Measurements from ENCODE around the gene RPS27A.
A peak's percentile ranks its signal among the peaks of the same experiment; 100 is the strongest.
"Not testable (repeated sequence)": the region's sequence is repeated elsewhere in the genome, so short reads cannot be mapped to it uniquely, and the experiment has no call there.

Gene RPS27A

GRCh38 chr2:55277310-55277709 lies 44.8 kb downstream of the RPS27A start:
- H3K79me2 ChIP-seq (ENCODE audit: low read length) = no peaks in the 10 kb centered on the region
- no peak overlapping the region for H3K4me2 ChIP-seq (ENCODE audit: low read length)
- H3K36me3 ChIP-seq (replicated peaks; ENCODE audit: low read depth, low read length) = no peaks in the 10 kb centered on the region
- H3K9ac ChIP-seq (ENCODE audit: low read length) = no peak overlapping the region
- H4K20me1 ChIP-seq (ENCODE audit: insufficient read depth, low read length) = no peaks in the 10 kb centered on the region
- H3K4me1 ChIP-seq (ENCODE audit: low read length) = 0 out of 2 replicates have a peak, but pooled peaks cover 4% of the 10 kb centered on the region
- no peak overlapping the region for H3K27ac ChIP-seq (ENCODE audit: low read length)
- H3K27me3 ChIP-seq (ENCODE audit: low read depth, low read length) = no peaks in the 10 kb centered on the region
- H2AFZ ChIP-seq (ENCODE audit: low read depth, low read length) = no peak overlapping the region
- no peak for TF ChIP-seq EZH2phosphoT487 (IDR thresholded peaks at IDR 0.05; ENCODE audit: low read depth)
- TF ChIP-seq, protein P1, sequence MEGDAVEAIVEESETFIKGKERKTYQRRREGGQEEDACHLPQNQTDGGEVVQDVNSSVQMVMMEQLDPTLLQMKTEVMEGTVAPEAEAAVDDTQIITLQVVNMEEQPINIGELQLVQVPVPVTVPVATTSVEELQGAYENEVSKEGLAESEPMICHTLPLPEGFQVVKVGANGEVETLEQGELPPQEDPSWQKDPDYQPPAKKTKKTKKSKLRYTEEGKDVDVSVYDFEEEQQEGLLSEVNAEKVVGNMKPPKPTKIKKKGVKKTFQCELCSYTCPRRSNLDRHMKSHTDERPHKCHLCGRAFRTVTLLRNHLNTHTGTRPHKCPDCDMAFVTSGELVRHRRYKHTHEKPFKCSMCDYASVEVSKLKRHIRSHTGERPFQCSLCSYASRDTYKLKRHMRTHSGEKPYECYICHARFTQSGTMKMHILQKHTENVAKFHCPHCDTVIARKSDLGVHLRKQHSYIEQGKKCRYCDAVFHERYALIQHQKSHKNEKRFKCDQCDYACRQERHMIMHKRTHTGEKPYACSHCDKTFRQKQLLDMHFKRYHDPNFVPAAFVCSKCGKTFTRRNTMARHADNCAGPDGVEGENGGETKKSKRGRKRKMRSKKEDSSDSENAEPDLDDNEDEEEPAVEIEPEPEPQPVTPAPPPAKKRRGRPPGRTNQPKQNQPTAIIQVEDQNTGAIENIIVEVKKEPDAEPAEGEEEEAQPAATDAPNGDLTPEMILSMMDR (IDR thresholded peaks at IDR 0.05; ENCODE audit: low read depth, low read length) = no peak
- no peak overlapping the region for H3K4me3 ChIP-seq (ENCODE audit: low read length)
- H3K9me3 ChIP-seq (ENCODE audit: insufficient read depth, low read length) = no peaks in the 10 kb centered on the region

DNA sequence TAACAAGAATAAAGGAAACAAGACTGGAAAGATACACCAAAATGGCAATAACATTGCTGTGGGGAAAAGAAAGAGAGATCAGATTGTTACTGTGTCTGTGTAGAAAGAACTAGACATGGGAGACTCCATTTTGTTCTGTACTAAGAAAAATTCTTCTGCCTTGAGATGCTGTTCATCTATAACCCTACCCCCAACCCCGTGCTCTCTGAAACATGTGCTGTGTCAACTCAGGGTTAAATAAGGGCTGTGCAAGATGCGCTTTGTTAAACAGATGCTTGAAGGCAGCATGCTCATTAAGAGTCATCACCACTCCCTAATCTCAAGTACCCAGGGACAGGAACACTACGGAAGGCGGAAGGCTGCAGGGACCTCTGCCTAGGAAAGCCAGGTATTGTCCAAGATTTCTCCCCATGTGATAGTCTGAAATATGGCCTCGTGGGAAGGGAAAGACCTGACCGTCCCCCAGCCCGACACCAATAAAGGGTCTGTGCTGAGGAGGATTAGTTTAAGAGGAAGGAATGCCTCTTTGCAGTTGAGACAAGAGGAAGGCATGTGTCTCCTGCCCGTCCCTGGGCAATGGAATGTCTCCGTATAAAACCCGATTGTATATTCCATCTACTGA lies 46.8 kb downstream of the RPS27A start:
- H4K20me1 ChIP-seq (ENCODE audit: insufficient read depth, low read length); H3K9me3 ChIP-seq (ENCODE audit: insufficient read depth, low read length); H3K4me2 ChIP-seq (ENCODE audit: low read length); H3K4me3 ChIP-seq (ENCODE audit: low read length); H2AFZ ChIP-seq (ENCODE audit: low read depth, low read length); H3K36me3 ChIP-seq (replicated peaks; ENCODE audit: low read depth, low read length); H3K27ac ChIP-seq (ENCODE audit: low read length); H3K27me3 ChIP-seq (ENCODE audit: low read depth, low read length); H3K9ac ChIP-seq (ENCODE audit: low read length); H3K4me1 ChIP-seq (ENCODE audit: low read length); H3K79me2 ChIP-seq (ENCODE audit: low read length): not testable (repeated sequence)

DNA sequence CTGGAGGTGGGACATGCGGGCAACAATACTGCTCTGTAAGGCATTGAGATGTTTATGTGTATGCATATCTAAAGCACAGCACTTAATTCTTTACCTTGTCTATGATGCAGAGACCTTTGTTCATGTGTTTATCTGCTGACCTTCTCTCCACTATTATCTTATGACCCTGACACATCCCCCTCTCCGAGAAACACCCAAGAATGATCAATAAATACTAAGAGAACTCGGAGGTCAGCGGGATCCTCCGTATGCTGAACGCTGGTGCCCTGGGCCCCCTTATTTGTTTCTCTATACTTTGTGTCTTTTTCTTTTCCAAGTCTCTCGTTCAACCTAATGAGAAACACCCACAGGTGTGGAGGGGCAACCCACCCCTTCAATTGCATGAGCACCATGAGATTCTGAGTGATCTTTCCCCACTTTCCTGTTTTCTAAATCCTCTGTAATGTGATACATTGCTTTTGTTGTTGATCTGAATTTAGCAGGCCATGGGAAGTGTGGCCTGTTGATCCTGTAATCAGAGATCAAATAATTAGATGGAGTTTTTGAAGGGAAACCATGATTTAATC lies 47.5 kb downstream of the RPS27A start:
- not testable (repeated sequence) for H3K4me1 ChIP-seq (ENCODE audit: low read length); H3K9ac ChIP-seq (ENCODE audit: low read length); H4K20me1 ChIP-seq (ENCODE audit: insufficient read depth, low read length); H3K79me2 ChIP-seq (ENCODE audit: low read length); H2AFZ ChIP-seq (ENCODE audit: low read depth, low read length); H3K27ac ChIP-seq (ENCODE audit: low read length); H3K4me2 ChIP-seq (ENCODE audit: low read length); H3K36me3 ChIP-seq (replicated peaks; ENCODE audit: low read depth, low read length); H3K4me3 ChIP-seq (ENCODE audit: low read length); H3K9me3 ChIP-seq (ENCODE audit: insufficient read depth, low read length); H3K27me3 ChIP-seq (ENCODE audit: low read depth, low read length)

- not testable (repeated sequence) for H3K9me3 ChIP-seq (ENCODE audit: insufficient read depth, low read length); H3K27ac ChIP-seq (ENCODE audit: low read length); H3K4me3 ChIP-seq (ENCODE audit: low read length); H3K27me3 ChIP-seq (ENCODE audit: low read depth, low read length); H4K20me1 ChIP-seq (ENCODE audit: insufficient read depth, low read length); H3K4me1 ChIP-seq (ENCODE audit: low read length); H2AFZ ChIP-seq (ENCODE audit: low read depth, low read length); H3K9ac ChIP-seq (ENCODE audit: low read length); H3K79me2 ChIP-seq (ENCODE audit: low read length); H3K36me3 ChIP-seq (replicated peaks; ENCODE audit: low read depth, low read length)
- H3K4me2 ChIP-seq (ENCODE audit: low read length) = peak overlapping the region; percentile 99
Observed at GRCh38 chr2:55280851-55281546, 48.5 kb downstream of the RPS27A start.

DNA sequence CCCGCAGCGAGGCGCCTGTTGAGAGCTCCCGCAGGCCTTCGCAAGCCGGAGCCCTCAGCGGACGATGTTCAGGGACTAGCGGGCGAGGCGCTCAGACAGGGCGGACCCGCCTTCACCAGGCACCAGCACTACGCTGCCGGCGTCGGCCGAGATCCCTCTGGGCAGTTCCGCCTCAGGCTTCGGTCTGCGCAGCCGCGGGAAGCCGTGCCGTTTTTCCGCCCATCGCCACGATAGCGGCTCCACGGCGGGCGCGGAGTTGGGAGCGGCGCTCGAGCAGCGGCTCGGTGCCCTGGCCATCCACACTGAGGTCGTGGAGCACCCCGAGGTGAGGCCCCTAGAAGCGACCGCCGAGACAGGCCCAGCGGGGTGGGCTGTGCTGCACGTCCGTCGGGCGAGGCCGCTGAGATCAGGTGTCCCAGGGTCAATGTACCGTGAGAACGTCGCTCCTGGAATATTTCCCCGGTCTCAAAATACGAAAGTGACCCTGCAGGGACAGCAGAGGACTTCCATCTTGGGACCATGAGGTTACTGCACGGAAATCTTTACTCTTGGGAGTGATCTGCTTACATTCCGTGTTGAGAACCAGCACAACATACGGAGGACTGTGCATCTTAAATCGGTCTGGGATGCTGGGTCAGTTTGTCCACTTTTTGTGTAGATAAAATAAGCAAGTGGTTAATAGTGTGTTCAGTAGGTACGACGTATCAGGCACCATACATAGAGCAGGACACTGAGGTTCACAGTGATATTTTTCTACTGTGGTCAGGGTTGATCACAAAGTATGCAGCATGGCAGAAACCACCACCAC lies 49.8 kb downstream of the RPS27A start:
- H3K9ac ChIP-seq (ENCODE audit: low read length) = peak overlapping the region; percentile 91
- no peaks in the 10 kb centered on the region for H3K9me3 ChIP-seq (ENCODE audit: insufficient read depth, low read length)
- peak overlapping the region; percentile 99 for H3K4me2 ChIP-seq (ENCODE audit: low read length)
- no peaks in the 10 kb centered on the region for H3K79me2 ChIP-seq (ENCODE audit: low read length)
- peaks cover 8% of the 10 kb centered on the region for H3K4me1 ChIP-seq (ENCODE audit: low read length)
- H3K27me3 ChIP-seq (ENCODE audit: low read depth, low read length) = no peaks in the 10 kb centered on the region
- peaks cover 2% of the 10 kb centered on the region for H3K36me3 ChIP-seq (replicated peaks; ENCODE audit: low read depth, low read length)
- TF ChIP-seq EZH2phosphoT487 (IDR thresholded peaks at IDR 0.05; ENCODE audit: low read depth) = no peak
- TF ChIP-seq, protein P1 (IDR thresholded peaks at IDR 0.05; ENCODE audit: low read depth, low read length) = no peak
- peak overlapping the region; percentile 99 for H3K4me3 ChIP-seq (ENCODE audit: low read length)
- H4K20me1 ChIP-seq (ENCODE audit: insufficient read depth, low read length) = no peaks in the 10 kb centered on the region
- H2AFZ ChIP-seq (ENCODE audit: low read depth, low read length) = peak overlapping the region; percentile 99
- 0 out of 2 replicates have a peak overlapping the region, but pooled peaks have one; percentile 15 for H3K27ac ChIP-seq (ENCODE audit: low read length)

Measured in OCI-LY3 (cell line).